T-cell (primary cell): ENCODE results near the gene CHTOP. TPM values are rescaled to one million over a fixed set of nuclear protein-coding genes. Genes with fewer than 3 reads are reported as not detected.

Source experiments
- ATAC-seq, 4 experiments: fragments of 200-7000 bp in 3 of 4; fragments of 150-1000 bp in 1 of 4; cut with Tn5 transposase; replicated peaks in 1 of 4; 1 replicate in 3 of 4; 2 replicates in 1 of 4; pipeline ENCODE4 v1.10.0; 2021; ENCODE audit warnings: moderate library complexity in 3 of 4, mild to moderate bottlenecking in 2 of 4, moderate number of reproducible peaks in 1 of 4
- CTCF ChIA-PET, 2 donors: fragments of 300-600 bp; sonication (Branson Sonifier 250); formaldehyde crosslinking; loops; one replicate each; lab custom pipeline; 2022; ENCODE audit warnings: antibody characterized with exemption in 2 of 2; lab: Charles Lee
- POLR2A ChIA-PET, 2 donors: fragments of 300-600 bp; sonication (Branson Sonifier 250); formaldehyde crosslinking; loops; one replicate each; lab custom pipeline; 2022; ENCODE audit warnings: antibody characterized with exemption in 2 of 2; lab: Charles Lee
- DNase-seq, 35 experiments: peaks; one replicate each; pipeline versions ENCODE4 v3.0.0 to v3.0.0-alpha.2; 2013 to 2023
- H3K27ac ChIP-seq: one replicate; pipeline ENCODE4 v1.5.1; 2013; ENCODE audit warnings: low read length
- H3K27me3 ChIP-seq, 2 experiments: replicated peaks in 1 of 2; 1 replicate in 1 of 2; 2 replicates in 1 of 2; pipeline versions ENCODE4 v1.6.1 to v1.7.0; 2013; ENCODE audit warnings: low read length in 1 of 2, mixed read lengths in 1 of 2; ENCODE audit not compliant: control insufficient read depth in 2 of 2, insufficient read depth in 2 of 2; ENCODE audit errors: extremely low read depth in 1 of 2
- H3K36me3 ChIP-seq, 2 donors: 1 replicate in 1 of 2; 2 replicates in 1 of 2; pipeline versions ENCODE4 v1.6.1 to v1.7.0; 2013; ENCODE audit warnings: low read length in 1 of 2; ENCODE audit not compliant: control insufficient read depth in 2 of 2, insufficient read depth in 1 of 2; ENCODE audit errors: extremely low read depth in 1 of 2
- H3K4me1 ChIP-seq, 2 experiments: 1 replicate in 1 of 2; 2 replicates in 1 of 2; pipeline versions ENCODE4 v1.6.1 to v1.7.0; 2013; ENCODE audit warnings: low read length in 2 of 2, mixed read lengths in 1 of 2; ENCODE audit not compliant: insufficient read depth in 2 of 2, control insufficient read depth in 1 of 2; ENCODE audit errors: extremely low read depth in 1 of 2
- H3K4me3 ChIP-seq, 2 donors: 1 replicate in 1 of 2; 2 replicates in 1 of 2; pipeline versions ENCODE4 v1.5.1 to v1.7.0; 2013; ENCODE audit warnings: mild to moderate bottlenecking in 2 of 2, low read length in 1 of 2, moderate library complexity in 1 of 2; ENCODE audit not compliant: control insufficient read depth in 1 of 2; ENCODE audit errors: extremely low read depth in 1 of 2
- H3K9me3 ChIP-seq: 2 replicates; pipeline ENCODE4 v1.7.0; 2013
- H3K27ac Mint-ChIP-seq, 2 donors: one replicate each; pipeline ENCODE4 v1.8.0; 2020 to 2021; ENCODE audit warnings: mild to moderate bottlenecking in 2 of 2, mixed read lengths in 2 of 2
- H3K27me3 Mint-ChIP-seq, 2 donors: one replicate each; pipeline ENCODE4 v1.8.0; 2021 to 2022; ENCODE audit warnings: mixed read lengths in 2 of 2
- H3K36me3 Mint-ChIP-seq: one replicate; pipeline ENCODE4 v1.8.0; 2021; ENCODE audit warnings: mixed read lengths
- H3K4me1 Mint-ChIP-seq, 3 donors: one replicate each; pipeline ENCODE4 v1.8.0; 2020 to 2022; ENCODE audit warnings: mixed read lengths in 3 of 3, mild to moderate bottlenecking in 1 of 3
- H3K4me3 Mint-ChIP-seq, 3 donors: one replicate each; pipeline ENCODE4 v1.8.0; 2020 to 2022; ENCODE audit warnings: mild to moderate bottlenecking in 3 of 3, mixed read lengths in 3 of 3, moderate library complexity in 3 of 3
- H3K9me3 Mint-ChIP-seq, 3 donors: one replicate each; pipeline ENCODE4 v1.8.0; 2020 to 2022; ENCODE audit warnings: mixed read lengths in 3 of 3
- WGBS: methylation state at CpG from one replicate; pipeline ENCODE4 v1.1.5; 2013; ENCODE audit warnings: missing lambda C conversion rate; ENCODE audit not compliant: insufficient coverage; 5-methylcytosine and 5-hydroxymethylcytosine counted together
- total RNA-seq, 35 experiments: library from RNA in 6 of 35; stranded (reverse) in 6 of 35; fragments of 120-200 nt in 1 of 35; gene quantifications; one replicate each; pipeline versions ENCODE4 v1.2.1 to v1.2.4 and lab custom pipeline; 2013 to 2026

Gene CHTOP
- total RNA-seq, 5 donors from 2014 or later (not counting 1 experiment from before 2014, with no cell fraction given) = 76.7 to 131 (median 130) TPM

DNA sequence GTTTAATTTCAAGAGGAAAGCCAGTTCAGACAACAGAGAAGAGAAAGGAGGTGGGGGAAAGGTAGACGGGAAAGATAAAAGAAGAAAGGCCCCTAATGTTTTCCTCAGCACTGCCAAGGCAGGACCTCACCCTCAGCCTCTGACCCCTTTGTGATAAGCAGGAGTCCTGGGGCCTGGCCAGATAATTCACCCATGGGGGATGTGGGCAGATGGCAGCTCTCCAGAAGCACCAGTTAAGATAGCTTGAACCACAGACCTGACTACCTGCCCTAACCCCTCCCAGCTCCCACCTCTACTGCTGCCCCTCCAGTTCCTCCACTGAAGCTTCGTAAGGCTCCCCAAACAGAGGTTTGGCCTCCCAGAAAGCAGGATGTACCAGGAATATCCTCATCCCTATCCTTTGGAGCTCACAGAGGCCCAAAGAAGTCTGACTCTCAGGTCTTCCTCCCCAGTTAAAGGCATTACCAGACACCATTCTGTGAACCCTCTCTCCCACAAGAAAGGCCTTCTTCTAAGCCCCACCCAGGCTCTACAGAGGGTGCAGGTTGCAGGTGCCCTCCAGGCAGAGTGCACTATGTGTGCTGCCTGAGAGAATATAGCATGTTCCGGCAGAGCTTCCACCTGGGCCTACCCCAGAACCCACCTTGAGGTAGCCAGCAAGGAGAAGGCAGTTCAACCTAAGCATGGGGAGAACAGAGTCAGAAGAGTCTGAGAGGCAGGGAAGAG is 15.4 kb downstream of the CHTOP start:
- Histone ChIP-seq H3K36me3 (peaks cover 10 to 30% of the 10 kb centered on the region in 2 donors), H3K4me1 (peaks cover 25 to 48% of the 10 kb centered on the region in 2 experiments), H3K27ac (peak overlapping the region; percentile 63), H3K27me3 (no peaks in the 10 kb centered on the region), H3K9me3 (no peaks in the 10 kb centered on the region), H3K4me3 (peak overlapping the region; percentile 1 to 29)
- H3K27me3 Mint-ChIP-seq = no peaks in the 10 kb centered on the region
- 73% methylated on average over 1 of the region's 3 CpGs for WGBS
- CTCF ChIA-PET = no interaction called here
- POLR2A ChIA-PET = interaction anchor here in 1 of 2 donors (0.9 kb wide), 1 partner anchor 15 kb away, joined by 3 read pairs; no protein-coding TSS in a partner anchor
- peaks cover 48 to 58% (median 55%) of the 10 kb centered on the region in 3 donors for H3K4me1 Mint-ChIP-seq
- peak overlapping the region; percentile 43 to 68 (median 50) for H3K4me3 Mint-ChIP-seq
- H3K36me3 Mint-ChIP-seq = peaks cover 26% of the 10 kb centered on the region
- ATAC-seq (peak; percentile 76 to 94 (median 90)), DNase-seq (peak in 19 of 35 experiments; percentile 12 to 54 (median 34))
- H3K27ac Mint-ChIP-seq = peak overlapping the region; percentile 95 to 96
- H3K9me3 Mint-ChIP-seq = no peaks in the 10 kb centered on the region

DNA sequence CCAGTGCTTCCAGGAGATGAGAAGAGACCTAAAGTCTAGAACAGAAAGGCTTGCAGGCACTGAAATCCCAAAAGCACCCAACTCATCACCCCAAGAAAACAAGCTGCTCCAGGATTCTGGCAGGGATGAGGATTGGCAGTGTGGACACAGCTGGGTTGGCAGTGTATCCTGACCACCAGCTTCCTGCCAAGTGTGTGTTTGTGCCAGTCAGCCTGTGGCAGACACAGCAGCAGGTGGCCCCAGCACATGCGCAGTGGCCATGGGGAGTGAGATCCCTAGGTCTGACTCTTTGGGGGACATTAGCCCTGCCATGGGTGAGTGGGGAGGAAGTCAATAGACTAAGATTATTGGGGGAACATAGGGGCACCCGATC is 16.0 kb downstream of the CHTOP start:
- CTCF ChIA-PET = no interaction called here
- Histone ChIP-seq H3K27ac (peak overlapping the region; percentile 63), H3K4me1 (peaks cover 25 to 46% of the 10 kb centered on the region in 2 experiments), H3K9me3 (no peaks in the 10 kb centered on the region), H3K4me3 (peak overlapping the region; percentile 1 to 29), H3K36me3 (peaks cover 10 to 24% of the 10 kb centered on the region in 2 donors), H3K27me3 (no peaks in the 10 kb centered on the region)
- ATAC-seq (peak; percentile 26 to 60 (median 46)), DNase-seq (peak in 3 of 35 experiments; percentile 20 to 25 (median 25))
- Mint-ChIP-seq H3K36me3 (peaks cover 21% of the 10 kb centered on the region), H3K9me3 (no peaks in the 10 kb centered on the region), H3K4me3 (peak overlapping the region; percentile 43 to 68 (median 50)), H3K27ac (peak overlapping the region; percentile 95 to 96), H3K27me3 (no peaks in the 10 kb centered on the region), H3K4me1 (peaks cover 43 to 52% (median 51%) of the 10 kb centered on the region in 3 donors)
- POLR2A ChIA-PET = interaction anchor here in 1 of 2 donors (0.9 kb wide), 1 partner anchor 15 kb away, joined by 3 read pairs; no protein-coding TSS in a partner anchor
- 74% methylated on average over 2 of the region's 2 CpGs for WGBS

DNA sequence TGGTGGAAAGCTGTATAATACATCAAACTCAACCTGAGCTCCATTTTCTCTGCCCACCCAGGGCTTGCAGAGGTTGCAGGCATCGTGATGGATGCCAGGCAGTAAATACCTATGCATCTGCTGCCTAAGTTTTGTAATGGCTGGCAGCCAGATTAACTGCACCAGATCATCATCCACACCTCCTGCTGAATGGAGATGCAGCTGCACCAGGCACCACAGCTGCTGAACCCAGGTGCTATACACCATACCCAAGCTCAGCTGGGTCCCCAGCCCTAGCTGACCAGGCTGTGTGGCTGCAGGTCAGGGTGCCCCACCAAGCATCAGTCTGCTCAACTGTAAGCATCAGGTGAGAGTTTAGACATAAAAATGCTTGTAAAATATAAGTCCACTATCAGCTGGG is 17.9 kb downstream of the CHTOP start:
- peaks cover 16 to 37% of the 10 kb centered on the region in 2 experiments for H3K4me1 ChIP-seq
- no peaks in the 10 kb centered on the region for H3K9me3 ChIP-seq
- Mint-ChIP-seq H3K4me1 (peaks cover 27 to 33% (median 31%) of the 10 kb centered on the region in 3 donors), H3K36me3 (peaks cover 6% of the 10 kb centered on the region), H3K4me3 (no peak overlapping the region), H3K27ac (no peak overlapping the region), H3K27me3 (no peaks in the 10 kb centered on the region), H3K9me3 (no peaks in the 10 kb centered on the region)
- no CpG with 5 or more reads among the region's 1 CpG for WGBS
- peaks cover 0 to 7% of the 10 kb centered on the region in 2 donors for H3K36me3 ChIP-seq
- H3K27me3 ChIP-seq = no peaks in the 10 kb centered on the region
- ChIA-PET POLR2A (interaction anchor here (1.0 to 1.1 kb wide), 2 partner anchors 14 to 17 kb away, joined by 3 read pairs; no protein-coding TSS in a partner anchor), CTCF (interaction anchor here in 1 of 2 donors (0.6 kb wide), 1 partner anchor 24 kb away, joined by 6 read pairs; no protein-coding TSS in a partner anchor)
- ATAC-seq (no peak), DNase-seq (no peak)
- H3K27ac ChIP-seq = no peak overlapping the region
- no peak overlapping the region for H3K4me3 ChIP-seq

DNA sequence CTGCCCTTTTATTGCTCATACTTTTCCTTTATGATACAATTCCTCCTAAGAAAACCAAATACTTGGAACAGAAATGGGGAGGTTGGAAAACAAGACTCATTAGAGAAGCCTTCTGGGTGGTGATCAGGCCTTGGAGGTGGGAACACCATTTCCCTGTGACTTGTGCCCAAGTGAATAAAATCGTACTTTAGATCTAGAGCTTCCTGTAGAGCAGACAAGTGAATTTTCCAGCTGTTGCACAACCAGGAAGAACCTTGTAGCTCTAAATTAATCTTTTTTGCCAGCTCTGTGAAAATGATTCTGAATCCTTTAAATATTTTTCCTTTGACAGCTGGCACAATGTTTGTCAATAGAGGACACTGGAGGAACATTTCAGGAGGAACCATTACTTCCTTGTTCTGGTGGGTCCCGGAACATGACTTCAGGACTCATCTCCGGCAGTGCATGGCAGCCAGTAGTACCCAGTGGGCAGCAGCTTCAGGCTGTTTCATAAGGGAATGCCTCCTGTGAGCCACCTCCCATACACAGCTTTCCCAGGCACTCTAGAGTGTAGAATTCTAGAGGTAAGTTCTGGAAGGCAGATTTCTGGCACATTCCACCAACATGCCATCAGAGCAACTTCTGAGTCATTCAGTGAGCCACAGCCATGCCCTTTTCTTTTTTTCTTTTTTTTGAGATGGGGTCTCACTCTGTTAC is 19.1 kb downstream of the CHTOP start:
- Histone ChIP-seq H3K4me3 (no peak overlapping the region), H3K27ac (no peak overlapping the region), H3K9me3 (no peaks in the 10 kb centered on the region), H3K36me3 (no peaks in the 10 kb centered on the region), H3K27me3 (no peaks in the 10 kb centered on the region), H3K4me1 (peaks cover 16 to 30% of the 10 kb centered on the region in 2 experiments)
- Mint-ChIP-seq H3K27me3 (no peaks in the 10 kb centered on the region), H3K4me3 (no peak overlapping the region), H3K4me1 (peaks cover 21% of the 10 kb centered on the region in 3 donors), H3K9me3 (no peaks in the 10 kb centered on the region), H3K36me3 (no peaks in the 10 kb centered on the region), H3K27ac (no peak overlapping the region)
- ATAC-seq (no peak), DNase-seq (peak in 1 of 35 experiments; percentile 8)
- 83% methylated on average over 2 of the region's 3 CpGs for WGBS
- POLR2A ChIA-PET = no interaction called here
- CTCF ChIA-PET = interaction anchor here in 1 of 2 donors (0.7 kb wide), 1 partner anchor 19 kb away, joined by 3 read pairs; the partner anchor contains the start of gene CHTOP

DNA sequence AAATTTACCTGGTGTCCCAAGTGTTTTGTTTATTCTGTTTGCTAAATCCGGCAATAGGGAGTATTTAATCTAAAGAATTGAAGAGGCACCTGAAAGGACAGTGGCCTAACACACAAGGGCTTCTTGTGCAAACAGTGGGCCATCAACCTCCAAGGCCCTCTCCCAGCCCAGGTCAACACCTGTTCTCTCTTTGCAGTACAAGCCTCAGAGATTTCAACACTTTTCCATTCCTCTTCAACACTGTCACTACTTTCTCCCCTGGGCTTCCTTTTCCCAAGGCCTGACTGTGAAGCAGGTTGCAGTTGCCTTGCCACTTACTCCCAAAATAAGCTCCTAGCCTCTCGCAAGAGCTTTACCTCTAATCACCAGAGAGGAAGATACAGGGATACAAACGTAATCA is 21.5 kb downstream of the CHTOP start:
- Histone ChIP-seq H3K4me3 (no peak overlapping the region), H3K4me1 (peaks cover 5 to 25% of the 10 kb centered on the region in 2 experiments), H3K9me3 (no peaks in the 10 kb centered on the region), H3K27ac (no peak overlapping the region), H3K36me3 (peaks cover 0 to 4% of the 10 kb centered on the region in 2 donors), H3K27me3 (no peaks in the 10 kb centered on the region)
- CTCF ChIA-PET = interaction anchor here in 1 of 2 donors (0.6 kb wide), 1 partner anchor 11 kb away, joined by 3 read pairs; no protein-coding TSS in a partner anchor
- no peak for ATAC-seq
- no peak overlapping the region for H3K4me3 Mint-ChIP-seq
- peak overlapping the region in 1 of 2 donors; percentile 6 for H3K27ac Mint-ChIP-seq
- H3K36me3 Mint-ChIP-seq = no peaks in the 10 kb centered on the region
- POLR2A ChIA-PET = interaction anchor here in 1 of 2 donors (0.7 kb wide), 1 partner anchor 1356 kb away, joined by 7 read pairs; no protein-coding TSS in a partner anchor
- no CpG with 5 or more reads among the region's 3 CpGs for WGBS
- DNase-seq = no peak
- no peaks in the 10 kb centered on the region for H3K9me3 Mint-ChIP-seq
- H3K4me1 Mint-ChIP-seq = peaks cover 14 to 17% (median 15%) of the 10 kb centered on the region in 3 donors
- no peaks in the 10 kb centered on the region for H3K27me3 Mint-ChIP-seq
